Measurements from ENCODE around the gene TGFBR1.

DNA sequence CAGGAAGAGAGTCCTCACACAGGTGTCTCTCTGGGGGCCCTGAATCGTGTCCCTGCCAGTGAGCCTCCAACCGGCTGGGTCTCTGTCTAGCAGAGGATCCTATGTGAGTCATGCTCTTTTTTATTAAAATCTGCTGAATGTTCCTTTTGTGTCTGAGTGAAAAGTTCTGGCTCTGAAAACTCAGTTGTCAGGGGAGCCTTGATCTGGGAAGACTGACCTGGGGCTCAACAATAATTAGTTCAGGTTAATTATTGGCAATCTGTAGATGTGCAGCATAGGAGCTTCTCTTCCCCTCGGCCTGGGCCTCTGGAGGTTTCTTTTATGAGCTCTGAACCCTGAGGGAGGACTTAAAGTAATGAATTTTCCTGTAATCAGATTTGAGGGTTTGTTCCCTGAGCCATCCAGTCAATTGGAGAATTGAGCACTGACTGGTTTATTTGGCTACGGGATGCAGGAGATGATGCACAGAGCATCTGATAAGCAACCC is 71.7 kb downstream of the TGFBR1 start:
- TF ChIP-seq, protein P1, sequence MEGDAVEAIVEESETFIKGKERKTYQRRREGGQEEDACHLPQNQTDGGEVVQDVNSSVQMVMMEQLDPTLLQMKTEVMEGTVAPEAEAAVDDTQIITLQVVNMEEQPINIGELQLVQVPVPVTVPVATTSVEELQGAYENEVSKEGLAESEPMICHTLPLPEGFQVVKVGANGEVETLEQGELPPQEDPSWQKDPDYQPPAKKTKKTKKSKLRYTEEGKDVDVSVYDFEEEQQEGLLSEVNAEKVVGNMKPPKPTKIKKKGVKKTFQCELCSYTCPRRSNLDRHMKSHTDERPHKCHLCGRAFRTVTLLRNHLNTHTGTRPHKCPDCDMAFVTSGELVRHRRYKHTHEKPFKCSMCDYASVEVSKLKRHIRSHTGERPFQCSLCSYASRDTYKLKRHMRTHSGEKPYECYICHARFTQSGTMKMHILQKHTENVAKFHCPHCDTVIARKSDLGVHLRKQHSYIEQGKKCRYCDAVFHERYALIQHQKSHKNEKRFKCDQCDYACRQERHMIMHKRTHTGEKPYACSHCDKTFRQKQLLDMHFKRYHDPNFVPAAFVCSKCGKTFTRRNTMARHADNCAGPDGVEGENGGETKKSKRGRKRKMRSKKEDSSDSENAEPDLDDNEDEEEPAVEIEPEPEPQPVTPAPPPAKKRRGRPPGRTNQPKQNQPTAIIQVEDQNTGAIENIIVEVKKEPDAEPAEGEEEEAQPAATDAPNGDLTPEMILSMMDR (conservative IDR thresholded peaks at IDR 0.05 in 1 of 2, IDR thresholded peaks at IDR 0.05 in 1 of 2; ENCODE audit: low read depth in 1 of 2, low read length in 2 of 2), result no peak
- no peak for TF ChIP-seq EZH2 (IDR thresholded peaks at IDR 0.05; ENCODE audit: low read length, missing control alignments)
